Adipocyte (in vitro differentiated cells): ENCODE data around the gene KRTAP12-1.
"Not testable (repeated sequence)": the region's sequence is repeated elsewhere in the genome, so short reads cannot be mapped to it uniquely, and the experiment has no call there.

ENCODE experiments used
- DNase-seq: peaks from one replicate; pipeline ENCODE4 v3.0.0-alpha.2; 2015; ENCODE audit warnings: low read depth
- H3K27me3 ChIP-seq: replicated peaks from 2 replicates; pipeline ENCODE4 v1.7.0; 2013; ENCODE audit warnings: mild to moderate bottlenecking, low read length, moderate library complexity; ENCODE audit not compliant: control insufficient read depth, insufficient read depth
- H3K36me3 ChIP-seq: 2 replicates; pipeline ENCODE4 v1.7.0; 2013; ENCODE audit warnings: low read length, mild to moderate bottlenecking, moderate library complexity; ENCODE audit not compliant: control insufficient read depth, insufficient read depth, severe bottlenecking
- H3K4me1 ChIP-seq: 2 replicates; pipeline ENCODE4 v1.7.0; 2013; ENCODE audit warnings: mild to moderate bottlenecking, low read length, moderate library complexity; ENCODE audit not compliant: control insufficient read depth, insufficient read depth
- H3K4me3 ChIP-seq: 2 replicates; pipeline ENCODE4 v1.7.0; 2013; ENCODE audit warnings: mild to moderate bottlenecking, low read length, moderate library complexity
- H3K9ac ChIP-seq: 2 replicates; pipeline ENCODE4 v1.7.0; 2013; ENCODE audit warnings: mild to moderate bottlenecking, low read length, moderate library complexity
- H3K9me3 ChIP-seq: 2 replicates; pipeline ENCODE4 v1.7.0; 2013; ENCODE audit warnings: mild to moderate bottlenecking, low read length, moderate library complexity; ENCODE audit not compliant: control insufficient read depth

The KRTAP12-1 gene

DNA sequence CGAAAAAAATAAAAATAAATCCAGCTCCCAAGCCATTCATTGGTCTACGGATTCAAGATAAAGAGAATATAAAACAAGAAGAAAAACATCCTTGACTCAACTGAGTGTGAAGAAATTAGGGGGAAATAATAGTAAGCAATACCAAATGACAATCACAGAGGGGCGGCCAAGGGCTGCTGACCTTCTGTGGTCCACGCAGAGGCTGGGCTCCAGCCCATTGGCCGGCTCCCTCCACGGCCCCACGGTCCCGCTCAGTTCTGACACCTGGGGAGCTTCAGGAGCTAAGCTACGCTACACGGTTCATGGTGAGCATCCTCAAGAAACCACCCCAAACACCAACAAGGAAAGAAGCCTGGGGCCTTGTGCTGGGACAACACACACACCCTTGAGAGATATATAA is 14.6 kb upstream of the KRTAP12-1 start:
- Histone ChIP-seq H3K27me3 (peaks cover 38% of the 10 kb centered on the region), H3K36me3 (no peaks in the 10 kb centered on the region), H3K9me3 (peaks cover 27% of the 10 kb centered on the region), H3K4me1 (no peaks in the 10 kb centered on the region), H3K9ac (no peak overlapping the region), H3K4me3 (no peak overlapping the region)
- DNase-seq: no peak

DNA sequence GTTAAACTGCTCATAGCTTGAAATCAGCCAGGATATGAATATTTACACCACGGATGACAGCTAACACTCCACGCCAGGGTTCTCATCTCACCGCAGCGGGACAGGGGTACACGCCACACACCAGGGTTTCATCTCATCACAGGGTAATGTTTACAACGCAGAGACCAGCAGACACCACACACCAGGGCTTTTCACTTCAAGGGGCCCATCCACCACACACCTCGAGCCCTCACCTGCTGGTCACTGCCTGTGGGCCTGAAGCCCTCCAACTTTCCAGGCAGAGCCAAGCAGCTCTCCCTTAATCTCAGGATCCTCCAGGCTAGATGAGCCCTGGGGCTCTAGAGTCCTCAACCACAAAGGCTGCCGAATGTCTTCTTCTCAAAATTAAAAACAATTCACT is 13.7 kb upstream of the KRTAP12-1 start:
- H3K27me3 ChIP-seq: peaks cover 32% of the 10 kb centered on the region
- no peaks in the 10 kb centered on the region for H3K4me1 ChIP-seq
- H3K9ac ChIP-seq: no peak overlapping the region
- no peak overlapping the region for H3K4me3 ChIP-seq
- no peak for DNase-seq
- H3K9me3 ChIP-seq: peaks cover 27% of the 10 kb centered on the region
- no peaks in the 10 kb centered on the region for H3K36me3 ChIP-seq

DNA sequence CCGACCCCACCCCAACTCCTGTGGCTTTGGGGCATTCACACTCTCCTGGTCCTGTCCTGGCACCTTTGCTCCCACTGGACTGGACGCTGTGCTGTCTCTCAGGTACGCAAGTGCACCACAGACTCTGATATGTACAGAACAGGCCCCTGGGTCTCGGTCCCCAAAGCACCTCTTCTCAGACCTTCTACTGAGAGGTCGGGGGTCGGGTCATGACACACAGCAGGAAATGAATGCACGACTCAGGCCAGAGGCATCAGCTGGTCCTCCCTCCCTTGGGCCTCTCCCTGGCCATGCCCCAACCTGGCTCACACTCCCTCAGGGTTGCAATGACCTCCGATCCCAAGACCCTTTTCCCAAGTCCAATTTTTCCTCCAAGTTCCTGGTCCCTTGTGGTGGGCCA is 13.2 kb upstream of the KRTAP12-1 start:
- Histone ChIP-seq H3K4me3 (no peak overlapping the region), H3K36me3 (no peaks in the 10 kb centered on the region), H3K9ac (no peak overlapping the region), H3K9me3 (peaks cover 27% of the 10 kb centered on the region), H3K27me3 (peaks cover 27% of the 10 kb centered on the region), H3K4me1 (no peaks in the 10 kb centered on the region)
- DNase-seq: no peak

DNA sequence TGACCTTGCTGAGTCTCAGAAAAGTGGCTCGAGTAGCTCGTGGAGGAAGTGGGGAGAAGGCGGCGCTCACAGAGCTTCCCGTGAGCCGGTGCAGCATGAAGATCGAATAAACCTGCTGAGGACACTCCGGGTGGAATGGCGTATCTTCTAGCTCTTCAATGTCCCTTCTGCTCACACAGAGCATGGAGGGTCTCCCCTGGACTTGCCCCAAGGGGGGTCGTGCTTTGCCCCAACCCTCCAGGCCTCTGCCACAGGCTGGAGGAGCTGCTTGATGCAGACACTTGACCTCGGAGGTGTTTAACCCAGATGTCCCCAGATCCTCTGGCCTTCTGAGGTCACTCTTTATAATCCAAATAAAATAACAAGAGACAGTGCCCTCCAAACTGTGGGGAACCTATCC is 12.8 kb upstream of the KRTAP12-1 start:
- Histone ChIP-seq H3K9ac (no peak overlapping the region), H3K4me1 (no peaks in the 10 kb centered on the region), H3K36me3 (no peaks in the 10 kb centered on the region), H3K27me3 (peaks cover 23% of the 10 kb centered on the region), H3K4me3 (no peak overlapping the region), H3K9me3 (peaks cover 27% of the 10 kb centered on the region)
- no peak for DNase-seq

DNA sequence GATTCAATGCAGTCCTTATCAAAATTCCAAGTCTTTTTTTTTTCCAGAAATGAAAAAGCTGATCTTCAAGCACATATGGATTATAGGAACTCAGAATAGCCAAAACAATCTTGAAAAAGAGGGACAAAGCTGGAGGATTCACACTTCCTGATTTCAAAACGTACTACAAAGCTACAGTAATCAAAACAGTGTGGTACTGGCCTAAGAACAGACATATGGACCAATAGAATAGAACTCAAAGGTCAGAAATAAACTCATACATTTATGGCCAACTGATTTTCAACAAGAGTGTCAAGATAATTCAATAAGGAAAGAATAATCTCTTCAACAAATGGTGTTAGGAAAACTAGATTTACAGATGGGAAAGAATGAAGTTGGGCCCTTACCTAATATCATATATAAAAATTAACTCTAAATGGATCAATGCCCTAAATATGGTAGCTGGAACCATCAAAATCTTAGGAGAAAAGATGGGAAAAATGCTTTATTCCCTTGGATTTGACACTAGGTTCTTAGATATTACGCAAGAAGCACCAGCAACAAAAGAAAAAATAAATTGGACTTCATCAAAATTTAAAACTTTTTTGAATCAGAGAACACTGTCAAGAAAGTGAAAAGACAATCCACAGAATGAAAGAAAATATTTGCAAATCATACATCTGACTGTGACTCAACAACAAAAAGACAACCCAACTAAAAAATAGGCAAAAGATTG is 11.0 kb upstream of the KRTAP12-1 start:
- no peak for DNase-seq
- no peaks in the 10 kb centered on the region for H3K4me1 ChIP-seq
- no peak overlapping the region for H3K4me3 ChIP-seq
- H3K36me3 ChIP-seq: no peaks in the 10 kb centered on the region
- H3K9ac ChIP-seq: no peak overlapping the region
- H3K9me3 ChIP-seq: peaks cover 27% of the 10 kb centered on the region
- peaks cover 23% of the 10 kb centered on the region for H3K27me3 ChIP-seq

DNA sequence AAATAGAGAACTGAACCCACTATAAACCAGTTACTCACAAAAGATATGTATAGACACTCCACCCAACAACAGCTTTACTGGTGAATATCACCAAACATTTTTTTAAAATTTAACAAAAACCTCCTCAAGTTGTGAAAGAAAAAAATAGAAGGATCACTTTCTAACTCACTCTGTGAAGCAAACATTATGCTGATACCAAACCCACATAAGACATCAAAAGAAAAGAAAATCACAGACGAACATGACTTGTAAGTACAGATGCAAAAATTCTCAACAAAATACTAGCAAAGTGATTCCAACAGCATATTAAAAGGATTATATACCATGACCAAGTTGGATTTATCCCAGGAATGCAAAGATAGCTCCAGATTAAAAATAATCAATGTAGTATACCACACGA is 9.7 kb upstream of the KRTAP12-1 start:
- Histone ChIP-seq H3K4me1 (no peaks in the 10 kb centered on the region), H3K9ac (no peak overlapping the region), H3K27me3 (peaks cover 23% of the 10 kb centered on the region), H3K36me3 (no peaks in the 10 kb centered on the region), H3K4me3 (no peak overlapping the region), H3K9me3 (peaks cover 27% of the 10 kb centered on the region)
- no peak for DNase-seq

DNA sequence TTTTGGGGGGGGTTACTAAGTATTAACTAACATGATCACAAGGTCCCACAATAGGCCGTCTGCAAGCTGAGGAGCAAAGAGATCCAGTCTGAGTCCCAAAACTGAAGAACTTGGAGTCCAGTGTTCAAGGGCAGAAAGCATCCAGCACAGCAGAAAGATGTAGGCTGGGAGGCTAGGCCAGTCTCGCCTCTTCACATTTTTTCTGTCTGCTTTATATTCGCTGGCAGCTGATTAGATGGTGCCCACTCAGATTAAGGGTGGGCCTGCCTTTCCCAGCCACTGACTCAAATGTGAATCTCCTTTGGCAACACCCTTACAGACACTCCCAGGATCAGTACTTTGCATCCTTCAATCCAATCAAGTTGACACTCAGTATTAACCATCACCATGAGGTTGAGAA is 7.8 kb upstream of the KRTAP12-1 start:
- Histone ChIP-seq H3K27me3 (peaks cover 14% of the 10 kb centered on the region), H3K9me3 (peaks cover 25% of the 10 kb centered on the region)
- H3K9ac ChIP-seq, DNase-seq, H3K36me3 ChIP-seq, H3K4me3 ChIP-seq, H3K4me1 ChIP-seq: not testable (repeated sequence)

DNA sequence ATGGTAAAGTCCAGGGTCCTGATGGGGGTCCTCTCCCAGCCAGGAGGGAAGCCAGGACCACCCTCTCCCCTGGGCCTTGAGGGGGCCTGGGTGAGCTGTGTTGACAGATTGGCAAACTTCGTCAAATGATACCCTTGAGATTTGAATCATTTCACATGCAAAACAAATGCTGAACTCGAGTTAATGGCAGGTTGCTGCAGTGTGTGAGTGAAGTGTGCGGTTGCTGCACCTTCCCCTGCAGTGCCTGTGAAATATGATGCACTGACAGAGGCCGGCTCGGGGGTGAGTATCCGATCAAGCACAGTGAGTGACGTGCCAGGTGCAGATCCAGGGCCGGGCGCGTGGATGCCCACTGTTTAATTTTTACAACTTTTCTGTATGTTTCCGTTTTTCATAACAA is 5.7 kb upstream of the KRTAP12-1 start:
- Histone ChIP-seq H3K4me1 (no peaks in the 10 kb centered on the region), H3K27me3 (peaks cover 24% of the 10 kb centered on the region), H3K9ac (no peak overlapping the region), H3K4me3 (no peak overlapping the region), H3K36me3 (no peaks in the 10 kb centered on the region), H3K9me3 (peaks cover 9% of the 10 kb centered on the region)
- DNase-seq: no peak

DNA sequence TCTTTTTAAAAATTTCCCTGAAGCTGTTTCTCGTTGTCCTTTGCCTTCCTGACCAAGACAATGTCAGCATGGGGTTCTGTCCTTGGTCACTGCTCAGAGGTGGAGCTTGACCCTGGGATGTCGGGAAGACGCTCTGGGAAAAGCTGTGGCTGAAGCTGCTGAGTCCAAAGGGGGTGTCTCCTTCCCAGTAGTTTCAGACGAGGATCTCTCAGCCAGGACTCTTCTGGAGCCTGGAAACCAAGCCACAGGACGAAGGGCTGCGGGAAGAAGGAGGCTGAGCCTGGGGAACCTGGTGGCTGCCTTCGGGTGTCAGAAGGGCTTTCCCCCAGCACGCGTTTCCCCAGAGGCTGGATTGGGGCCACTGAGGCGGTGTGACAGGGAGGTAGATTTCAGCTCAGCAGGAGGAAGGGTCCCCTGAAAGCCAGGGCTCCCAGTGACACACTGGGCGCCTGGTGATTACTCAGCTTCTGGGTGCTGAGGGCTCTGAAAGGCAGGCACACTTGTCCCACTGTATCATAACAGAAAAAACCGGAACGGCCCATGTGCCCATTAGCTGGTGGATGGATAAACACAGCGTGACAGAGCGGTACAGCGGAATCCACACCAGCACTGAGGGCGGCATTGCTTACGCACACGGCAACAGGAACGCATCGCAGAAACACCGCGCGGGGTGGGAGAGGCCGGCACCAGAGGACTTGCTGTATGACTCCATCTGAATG is 5.0 kb upstream of the KRTAP12-1 start:
- Histone ChIP-seq H3K9me3 (peaks cover 2% of the 10 kb centered on the region), H3K9ac (no peak overlapping the region), H3K27me3 (peaks cover 24% of the 10 kb centered on the region), H3K4me1 (no peaks in the 10 kb centered on the region), H3K36me3 (no peaks in the 10 kb centered on the region), H3K4me3 (no peak overlapping the region)
- no peak for DNase-seq

DNA sequence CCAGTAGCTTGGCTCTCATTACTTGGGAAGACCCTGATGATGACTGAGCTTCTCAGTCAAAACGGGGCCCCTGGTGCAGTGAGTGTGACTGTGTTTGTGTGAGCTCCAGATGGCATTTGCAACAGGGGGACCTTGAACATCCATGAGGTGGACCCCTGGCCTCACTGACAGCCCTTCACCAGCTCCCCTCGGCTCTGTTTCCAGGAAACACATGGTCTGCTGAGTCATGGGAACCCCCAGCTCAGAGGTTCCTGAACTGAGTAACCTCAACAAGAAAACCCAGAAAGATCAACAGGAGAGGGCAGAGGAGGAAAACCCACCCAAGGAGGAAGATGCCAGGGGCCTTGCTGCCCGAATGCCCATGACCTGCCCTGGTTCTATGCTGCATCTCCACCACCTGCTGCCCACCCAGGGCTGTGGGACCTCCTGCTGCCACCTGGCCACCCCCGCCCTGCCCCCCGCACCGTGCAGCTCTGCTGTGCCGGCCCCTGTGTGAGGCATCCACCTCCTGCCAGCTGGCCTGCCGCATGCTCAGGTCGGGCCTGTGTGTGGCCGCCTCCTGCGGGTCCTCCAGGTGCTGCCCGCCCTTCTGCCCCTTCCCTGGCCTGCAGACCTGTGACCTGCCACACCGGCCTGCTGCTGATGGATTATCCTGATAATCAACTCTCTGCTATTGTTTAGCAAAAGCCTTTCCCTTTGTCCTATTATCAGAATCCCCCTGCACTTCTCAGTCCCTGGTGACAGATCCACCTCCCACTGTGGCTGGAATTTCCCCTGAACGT is 4.2 kb upstream of the KRTAP12-1 start:
- H3K9me3 ChIP-seq: no peaks in the 10 kb centered on the region
- H3K4me3 ChIP-seq: no peak overlapping the region
- peaks cover 23% of the 10 kb centered on the region for H3K27me3 ChIP-seq
- no peak overlapping the region for H3K9ac ChIP-seq
- no peaks in the 10 kb centered on the region for H3K36me3 ChIP-seq
- H3K4me1 ChIP-seq: no peaks in the 10 kb centered on the region
- DNase-seq: no peak

DNA sequence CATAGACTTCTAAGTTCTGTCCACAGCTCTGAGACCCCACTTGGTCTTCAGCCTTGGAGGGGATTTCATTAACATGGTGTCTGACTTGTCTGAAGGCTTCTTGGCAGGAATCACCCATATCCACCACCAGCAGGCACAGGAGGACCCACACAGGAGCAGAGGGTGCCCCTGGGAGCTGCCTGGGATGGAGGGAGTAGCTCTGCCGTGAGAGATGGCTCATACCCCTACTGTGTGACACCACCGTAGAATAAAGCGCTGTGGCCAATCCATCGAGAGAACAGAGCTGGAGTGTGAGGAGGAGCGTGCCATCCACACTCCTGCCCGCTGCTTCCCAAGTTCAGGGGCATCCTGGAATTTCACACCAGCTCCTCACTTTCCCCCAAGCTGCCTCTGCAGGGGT is 3.1 kb upstream of the KRTAP12-1 start:
- not testable (repeated sequence) for H3K4me1 ChIP-seq, DNase-seq, H3K4me3 ChIP-seq, H3K36me3 ChIP-seq, H3K9me3 ChIP-seq, H3K9ac ChIP-seq
- H3K27me3 ChIP-seq: peaks cover 21% of the 10 kb centered on the region
